Mucosa of descending colon (tissue), 3 donors: ENCODE data around the gene POLR3C. TPM values are rescaled to one million over a fixed set of nuclear protein-coding genes. Genes with fewer than 3 reads are reported as not detected.

Experiments
- ATAC-seq: fragments of 200-7000 bp; cut with Tn5 transposase; one replicate; pipeline ENCODE4 v1.9.1; 2020; ENCODE audit warnings: mild to moderate bottlenecking, moderate library complexity
- DNase-seq, 3 donors: peaks; one replicate each; pipeline ENCODE4 v3.0.0-alpha.2; 2020
- H3K36me3 ChIP-seq: fragments of 200-600 bp; one replicate; pipeline ENCODE4 v1.8.0; 2021; ENCODE audit warnings: low read depth, mild to moderate bottlenecking
- H3K4me1 ChIP-seq: fragments of 200-600 bp; one replicate; pipeline ENCODE4 v1.8.0; 2021; ENCODE audit warnings: low read depth, mild to moderate bottlenecking
- H3K4me3 ChIP-seq: fragments of 200-600 bp; one replicate; pipeline ENCODE4 v1.8.0; 2021; ENCODE audit warnings: mild to moderate bottlenecking
- H3K9me3 ChIP-seq: fragments of 200-600 bp; one replicate; pipeline ENCODE4 v1.8.0; 2021; ENCODE audit warnings: mild to moderate bottlenecking
- intact Hi-C, 2 donors: fragments of 100-400 bp; cut with DNase I in 1 of 2; cut with micrococcal nuclease in 1 of 2; formaldehyde crosslinking; loops; one replicate each; pipeline versions ENCODE4 v1.11.0 to v1.11.1; 2022; cut with DNase I, micrococcal nuclease
- total RNA-seq, 3 donors: library from RNA; stranded (reverse); fragmentation: NEBNext Ultra II Directional in 2 of 3; extraction: Animal tissue kit (Norgen Biotek cat#: 25700) in 2 of 3; gene quantifications; one replicate each; pipeline versions ENCODE4 v1.2.1 to v1.2.4, GENCODE V29; 2021 to 2023
- TF ChIP-seq, protein P1 (sequence below): fragments of 200-600 bp; IDR thresholded peaks from one replicate; pipeline ENCODE4 v1.8.0; 2022; ENCODE audit warnings: antibody characterized with exemption, mild to moderate bottlenecking
- donor health status: DM: no; HTN: no; CAD: no; lungs with moderate emphysema.
- donor health status: DM: no; HTN: no; CAD: no.
- donor health status: DM: no; HTN: yes; CAD: no.

Gene POLR3C
- total RNA-seq, 3 donors from 2014 or later = 17.5 to 24.0 (median 23.0) TPM

DNA sequence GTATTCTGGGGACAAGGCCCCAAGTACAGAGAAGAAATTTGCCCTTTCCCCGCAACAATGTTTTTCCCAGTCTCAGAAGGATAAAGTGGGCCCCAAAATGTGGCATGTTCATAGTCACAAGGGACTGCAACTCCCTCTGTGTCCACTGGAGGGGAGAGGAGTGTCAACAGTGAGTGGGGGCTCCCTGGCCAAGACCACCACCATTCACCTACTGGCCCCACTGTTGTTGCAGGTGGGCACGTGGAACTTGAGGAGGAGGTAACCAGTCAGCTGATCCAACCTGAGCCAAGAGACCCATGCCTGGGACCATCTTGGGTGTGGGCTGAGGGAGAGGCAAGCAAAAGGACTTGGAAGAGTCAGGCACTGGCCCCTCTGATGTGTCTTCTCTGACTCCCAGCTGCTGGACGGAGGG lies 22.2 kb downstream of the POLR3C start:
- Histone ChIP-seq H3K9me3 (no peaks in the 10 kb centered on the region), H3K36me3 (no peaks in the 10 kb centered on the region), H3K4me1 (peaks cover 6% of the 10 kb centered on the region), H3K4me3 (no peak overlapping the region)
- TF ChIP-seq, protein P1, sequence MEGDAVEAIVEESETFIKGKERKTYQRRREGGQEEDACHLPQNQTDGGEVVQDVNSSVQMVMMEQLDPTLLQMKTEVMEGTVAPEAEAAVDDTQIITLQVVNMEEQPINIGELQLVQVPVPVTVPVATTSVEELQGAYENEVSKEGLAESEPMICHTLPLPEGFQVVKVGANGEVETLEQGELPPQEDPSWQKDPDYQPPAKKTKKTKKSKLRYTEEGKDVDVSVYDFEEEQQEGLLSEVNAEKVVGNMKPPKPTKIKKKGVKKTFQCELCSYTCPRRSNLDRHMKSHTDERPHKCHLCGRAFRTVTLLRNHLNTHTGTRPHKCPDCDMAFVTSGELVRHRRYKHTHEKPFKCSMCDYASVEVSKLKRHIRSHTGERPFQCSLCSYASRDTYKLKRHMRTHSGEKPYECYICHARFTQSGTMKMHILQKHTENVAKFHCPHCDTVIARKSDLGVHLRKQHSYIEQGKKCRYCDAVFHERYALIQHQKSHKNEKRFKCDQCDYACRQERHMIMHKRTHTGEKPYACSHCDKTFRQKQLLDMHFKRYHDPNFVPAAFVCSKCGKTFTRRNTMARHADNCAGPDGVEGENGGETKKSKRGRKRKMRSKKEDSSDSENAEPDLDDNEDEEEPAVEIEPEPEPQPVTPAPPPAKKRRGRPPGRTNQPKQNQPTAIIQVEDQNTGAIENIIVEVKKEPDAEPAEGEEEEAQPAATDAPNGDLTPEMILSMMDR = peak; percentile 38
- peak in 1 of 3 donors; percentile 34 for DNase-seq
- peak; percentile 57 for ATAC-seq
- intact Hi-C loops = loop anchor here in 1 of 2 donors (5.0 kb wide), 1 partner anchor 166 kb away; no protein-coding TSS in a partner anchor

DNA sequence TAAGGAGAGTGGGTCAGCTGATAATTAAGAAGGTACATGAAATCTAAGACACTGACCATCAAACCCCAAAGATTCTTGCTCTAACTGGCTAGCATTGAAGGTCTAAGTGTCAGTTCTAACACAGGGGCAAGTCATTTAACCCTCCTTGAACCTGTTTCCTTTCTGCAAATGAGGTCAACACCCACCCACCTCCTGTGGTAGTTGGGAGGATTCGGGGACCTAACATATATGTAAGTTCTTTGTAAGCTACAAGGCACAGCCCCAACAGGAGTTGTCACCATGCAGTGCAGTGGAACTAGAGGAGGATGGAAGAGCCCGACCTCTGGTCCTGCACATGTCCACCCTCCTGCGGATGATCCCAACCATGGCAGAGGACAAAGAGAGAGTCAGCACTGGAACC lies 23.8 kb downstream of the POLR3C start:
- TF ChIP-seq, protein P1 = no peak
- DNase-seq = no peak
- no peaks in the 10 kb centered on the region for H3K9me3 ChIP-seq
- intact Hi-C loops = loop anchor here in 1 of 2 donors (5.0 kb wide), 1 partner anchor 164 kb away; no protein-coding TSS in a partner anchor
- H3K4me3 ChIP-seq = no peak overlapping the region
- no peak for ATAC-seq
- peaks cover 6% of the 10 kb centered on the region for H3K4me1 ChIP-seq
- no peaks in the 10 kb centered on the region for H3K36me3 ChIP-seq

DNA sequence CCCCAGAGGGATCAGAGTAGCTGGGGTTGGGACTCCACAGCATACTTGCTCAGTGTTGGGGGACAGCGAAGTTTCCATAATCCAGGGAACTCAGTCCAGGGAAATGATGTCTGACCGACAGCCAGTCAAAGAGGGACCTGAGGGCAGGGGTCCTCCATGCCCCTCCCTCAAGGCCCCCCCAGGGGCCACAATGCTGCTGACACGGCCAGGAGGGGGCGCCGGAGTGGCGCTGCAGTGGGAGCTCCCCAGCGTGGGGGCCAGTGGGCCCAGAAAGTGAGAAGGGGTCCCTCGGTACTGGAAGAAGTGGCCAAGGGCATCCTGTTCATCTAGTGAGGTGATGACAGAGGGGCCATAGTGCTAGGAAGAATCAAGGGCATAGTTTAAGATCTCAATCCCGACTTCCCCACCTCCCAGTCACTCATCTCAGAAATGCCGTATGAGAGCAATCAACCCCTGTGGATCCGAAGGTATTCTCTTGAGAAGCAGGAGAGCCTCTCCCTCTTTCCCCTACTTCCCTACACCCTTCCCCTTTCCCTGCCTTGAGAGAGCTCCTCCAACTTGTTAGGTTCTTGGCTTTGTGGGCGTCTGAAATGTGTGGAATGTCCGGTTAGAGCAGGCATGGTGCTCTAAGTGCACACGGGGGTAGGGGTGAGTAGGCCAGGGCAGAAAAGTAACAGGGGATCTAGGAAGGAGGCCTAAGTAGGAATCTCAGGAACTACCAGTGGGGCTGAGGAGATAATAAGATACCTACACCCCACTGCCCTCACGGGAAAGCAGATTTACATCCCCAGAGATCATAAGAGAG lies 25.6 kb downstream of the POLR3C start:
- intact Hi-C loops = loop anchor here in 1 of 2 donors (5.0 kb wide), 1 partner anchor 163 kb away; no protein-coding TSS in a partner anchor
- Histone ChIP-seq H3K4me1 (peaks cover 6% of the 10 kb centered on the region), H3K4me3 (no peak overlapping the region), H3K36me3 (no peaks in the 10 kb centered on the region), H3K9me3 (no peaks in the 10 kb centered on the region)
- TF ChIP-seq, protein P1 = no peak
- ATAC-seq (no peak), DNase-seq (no peak)

DNA sequence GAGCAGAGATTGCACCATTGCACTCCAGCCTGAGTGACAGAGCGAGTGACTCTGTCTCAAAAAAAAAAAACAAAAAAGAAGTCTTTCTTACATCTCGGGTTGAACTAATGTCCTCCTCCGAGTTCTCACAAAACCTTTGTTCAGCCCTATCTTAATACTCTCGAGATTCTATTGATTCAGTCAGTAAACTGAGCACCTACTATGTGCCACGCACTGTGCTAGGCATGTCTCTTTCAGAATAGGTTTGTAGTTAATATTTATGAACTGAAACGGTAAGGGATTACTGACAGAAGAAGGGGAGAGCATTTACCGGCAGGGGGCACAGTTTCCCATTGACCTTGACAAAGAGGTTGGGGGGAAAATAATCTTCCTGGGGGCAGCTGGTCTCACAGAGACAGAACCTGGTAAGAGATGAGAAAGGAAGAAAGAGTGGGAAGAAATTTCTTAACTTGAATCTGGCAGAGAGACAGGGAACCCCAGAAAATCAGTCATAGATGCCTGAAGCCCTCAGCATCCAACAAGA lies 31.5 kb downstream of the POLR3C start:
- no peak for ATAC-seq
- no peak for DNase-seq
- intact Hi-C loops = no loop called here
- TF ChIP-seq, protein P1 = no peak
- H3K4me3 ChIP-seq = no peak overlapping the region
- peaks cover 4% of the 10 kb centered on the region for H3K4me1 ChIP-seq
- no peaks in the 10 kb centered on the region for H3K9me3 ChIP-seq
- H3K36me3 ChIP-seq = no peaks in the 10 kb centered on the region

DNA sequence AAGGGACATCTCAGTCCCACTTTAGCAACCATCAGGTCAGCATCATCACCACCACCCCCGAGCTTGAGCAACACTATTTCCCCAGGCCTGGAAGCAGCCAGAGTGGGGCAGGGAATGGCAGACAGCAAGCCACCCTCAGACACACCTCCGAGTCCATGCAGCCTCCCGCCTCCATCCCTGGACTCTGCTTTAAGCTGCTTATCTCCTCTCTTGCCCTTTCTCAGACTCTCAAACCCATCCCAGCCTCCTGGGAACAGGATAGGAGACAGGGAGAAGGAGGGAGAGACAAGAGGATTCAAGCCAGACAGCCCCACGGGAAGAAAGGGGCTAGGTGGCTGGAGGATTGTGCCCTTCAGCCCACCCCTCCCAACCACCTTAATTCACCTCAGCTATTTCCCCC lies 33.2 kb downstream of the POLR3C start:
- Histone ChIP-seq H3K4me3 (no peak overlapping the region), H3K4me1 (peaks cover 4% of the 10 kb centered on the region), H3K36me3 (no peaks in the 10 kb centered on the region), H3K9me3 (no peaks in the 10 kb centered on the region)
- TF ChIP-seq, protein P1 = no peak
- no peak for DNase-seq
- no peak for ATAC-seq
- intact Hi-C loops = no loop called here
